ENCODE results near the gene GID8. TPM values are rescaled to one million over a fixed set of nuclear protein-coding genes. Genes with fewer than 3 reads are reported as not detected.

The GID8 gene
- total and polyA plus RNA-seq, 2 experiments from 2014 or later = 41.8 to 106 TPM

DNA sequence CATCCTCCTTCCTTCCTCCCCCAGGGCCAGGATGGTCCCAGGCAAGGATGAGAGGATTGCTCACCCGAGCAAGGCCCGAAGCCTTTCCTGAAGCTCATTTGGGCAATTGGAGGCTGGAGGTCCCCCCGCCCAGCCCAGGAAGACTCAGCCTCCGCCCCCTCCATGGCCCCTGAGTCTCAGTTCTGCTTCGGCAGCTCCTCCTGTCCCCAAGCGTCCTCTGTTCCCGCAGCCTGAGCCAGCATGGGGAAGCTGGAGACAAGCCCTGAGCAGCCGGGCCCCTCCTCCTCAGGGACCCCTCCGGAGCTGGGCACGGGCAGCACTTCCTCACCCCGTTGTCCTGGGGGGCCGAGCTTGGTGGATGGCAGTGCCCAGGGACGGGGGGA, 40.6 kb downstream of the GID8 start:
- Histone ChIP-seq H2AFZ (no peak overlapping the region), H3F3A (replicated peaks; ENCODE audit: low read depth) (0 out of 2 replicates have a peak, but pooled peaks cover 11% of the 10 kb centered on the region), H3K27me3 (ENCODE audit: insufficient read depth) (peaks cover 16% of the 10 kb centered on the region), H4K20me1 (replicated peaks; ENCODE audit: insufficient read depth) (no peaks in the 10 kb centered on the region), H3K27ac (ENCODE audit: low read depth) (no peak overlapping the region), H3K4me2 (no peak overlapping the region), H3K79me2 (replicated peaks; ENCODE audit: insufficient read depth) (no peaks in the 10 kb centered on the region), H3K4me1 (ENCODE audit: insufficient read depth) (peaks cover 56% of the 10 kb centered on the region), H3K36me3 (ENCODE audit: insufficient read depth) (no peaks in the 10 kb centered on the region), H3K9me2 (ENCODE audit: insufficient read depth) (no peaks in the 10 kb centered on the region), H3K4me3 (no peak overlapping the region)
- H3K4me3 Mint-ChIP-seq = no peak overlapping the region
- ATAC-seq (no peak), DNase-seq (ENCODE audit: low spot score) (no peak)
- H3K27me3 Mint-ChIP-seq (ENCODE audit: insufficient read depth, low read depth, poor library complexity) = peaks cover 32% of the 10 kb centered on the region
- TF ChIP-seq ZNF114 (CRISPR knock-in tag; IDR thresholded peaks at IDR 0.05) (no peak), JUNB (IDR thresholded peaks at IDR 0.05; ENCODE audit: unreplicated experiment) (no peak), EZH2 (IDR thresholded peaks at IDR 0.05; ENCODE audit: low read depth, unreplicated experiment) (no peak), NANOG (IDR thresholded peaks at IDR 0.05; ENCODE audit: borderline replicate concordance) (no peak), CREB1 (CRISPR knock-in tag; IDR thresholded peaks at IDR 0.05; ENCODE audit: low read depth) (no peak), STAT1 (IDR thresholded peaks at IDR 0.05; ENCODE audit: unreplicated experiment) (no peak), ZNF331 (CRISPR knock-in tag; IDR thresholded peaks at IDR 0.05; ENCODE audit: low read depth) (no peak), POLR2AphosphoS5 (IDR thresholded peaks at IDR 0.05; ENCODE audit: low read depth) (no peak)
- peaks cover 46% of the 10 kb centered on the region for H3K4me1 Mint-ChIP-seq
- H3K27ac Mint-ChIP-seq = no peak overlapping the region
- H3K36me3 Mint-ChIP-seq (ENCODE audit: low read depth) = no peaks in the 10 kb centered on the region
- peaks cover 2% of the 10 kb centered on the region; the same call in 1 of the 3 replicates for H3K9me3 Mint-ChIP-seq

DNA sequence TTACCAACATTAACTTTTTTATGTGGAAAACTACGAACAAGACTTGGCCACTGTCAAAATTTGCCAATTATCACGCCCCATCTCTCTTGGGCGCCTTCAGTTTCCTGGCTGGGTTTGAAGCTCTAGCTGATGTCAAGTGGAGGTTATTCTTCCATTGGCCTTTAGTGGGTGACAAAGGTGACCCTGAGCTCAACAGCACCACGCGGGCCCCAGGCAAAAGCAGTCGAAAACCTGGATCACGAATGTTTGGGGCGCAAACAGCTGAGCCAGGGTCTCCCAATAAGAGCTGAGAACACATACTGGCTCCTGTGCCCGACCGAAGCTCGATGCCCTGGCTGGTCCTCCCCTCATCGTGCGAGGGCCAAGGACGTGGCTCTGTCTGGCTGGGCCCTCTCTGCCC, 41.4 kb downstream of the GID8 start:
- Histone ChIP-seq H3K4me3 (no peak overlapping the region), H2AFZ (no peak overlapping the region), H3K27ac (ENCODE audit: low read depth) (no peak overlapping the region), H3K27me3 (ENCODE audit: insufficient read depth) (peaks cover 8% of the 10 kb centered on the region), H3F3A (replicated peaks; ENCODE audit: low read depth) (0 out of 2 replicates have a peak, but pooled peaks cover 7% of the 10 kb centered on the region), H3K4me2 (no peak overlapping the region), H3K4me1 (ENCODE audit: insufficient read depth) (peaks cover 48% of the 10 kb centered on the region), H3K79me2 (replicated peaks; ENCODE audit: insufficient read depth) (no peaks in the 10 kb centered on the region), H4K20me1 (replicated peaks; ENCODE audit: insufficient read depth) (no peaks in the 10 kb centered on the region), H3K9me2 (ENCODE audit: insufficient read depth) (no peaks in the 10 kb centered on the region), H3K36me3 (ENCODE audit: insufficient read depth) (no peaks in the 10 kb centered on the region)
- H3K4me1 Mint-ChIP-seq = peaks cover 50% of the 10 kb centered on the region
- ATAC-seq = peak; percentile 6; the same call in 2 of the 3 replicates
- H3K27me3 Mint-ChIP-seq (ENCODE audit: insufficient read depth, low read depth, poor library complexity) = peaks cover 26% of the 10 kb centered on the region
- H3K4me3 Mint-ChIP-seq = no peak overlapping the region
- no peak overlapping the region for H3K27ac Mint-ChIP-seq
- no peak for DNase-seq (ENCODE audit: low spot score)
- H3K9me3 Mint-ChIP-seq = no peaks in the 10 kb centered on the region
- no peaks in the 10 kb centered on the region for H3K36me3 Mint-ChIP-seq (ENCODE audit: low read depth)
- TF ChIP-seq, protein P1, sequence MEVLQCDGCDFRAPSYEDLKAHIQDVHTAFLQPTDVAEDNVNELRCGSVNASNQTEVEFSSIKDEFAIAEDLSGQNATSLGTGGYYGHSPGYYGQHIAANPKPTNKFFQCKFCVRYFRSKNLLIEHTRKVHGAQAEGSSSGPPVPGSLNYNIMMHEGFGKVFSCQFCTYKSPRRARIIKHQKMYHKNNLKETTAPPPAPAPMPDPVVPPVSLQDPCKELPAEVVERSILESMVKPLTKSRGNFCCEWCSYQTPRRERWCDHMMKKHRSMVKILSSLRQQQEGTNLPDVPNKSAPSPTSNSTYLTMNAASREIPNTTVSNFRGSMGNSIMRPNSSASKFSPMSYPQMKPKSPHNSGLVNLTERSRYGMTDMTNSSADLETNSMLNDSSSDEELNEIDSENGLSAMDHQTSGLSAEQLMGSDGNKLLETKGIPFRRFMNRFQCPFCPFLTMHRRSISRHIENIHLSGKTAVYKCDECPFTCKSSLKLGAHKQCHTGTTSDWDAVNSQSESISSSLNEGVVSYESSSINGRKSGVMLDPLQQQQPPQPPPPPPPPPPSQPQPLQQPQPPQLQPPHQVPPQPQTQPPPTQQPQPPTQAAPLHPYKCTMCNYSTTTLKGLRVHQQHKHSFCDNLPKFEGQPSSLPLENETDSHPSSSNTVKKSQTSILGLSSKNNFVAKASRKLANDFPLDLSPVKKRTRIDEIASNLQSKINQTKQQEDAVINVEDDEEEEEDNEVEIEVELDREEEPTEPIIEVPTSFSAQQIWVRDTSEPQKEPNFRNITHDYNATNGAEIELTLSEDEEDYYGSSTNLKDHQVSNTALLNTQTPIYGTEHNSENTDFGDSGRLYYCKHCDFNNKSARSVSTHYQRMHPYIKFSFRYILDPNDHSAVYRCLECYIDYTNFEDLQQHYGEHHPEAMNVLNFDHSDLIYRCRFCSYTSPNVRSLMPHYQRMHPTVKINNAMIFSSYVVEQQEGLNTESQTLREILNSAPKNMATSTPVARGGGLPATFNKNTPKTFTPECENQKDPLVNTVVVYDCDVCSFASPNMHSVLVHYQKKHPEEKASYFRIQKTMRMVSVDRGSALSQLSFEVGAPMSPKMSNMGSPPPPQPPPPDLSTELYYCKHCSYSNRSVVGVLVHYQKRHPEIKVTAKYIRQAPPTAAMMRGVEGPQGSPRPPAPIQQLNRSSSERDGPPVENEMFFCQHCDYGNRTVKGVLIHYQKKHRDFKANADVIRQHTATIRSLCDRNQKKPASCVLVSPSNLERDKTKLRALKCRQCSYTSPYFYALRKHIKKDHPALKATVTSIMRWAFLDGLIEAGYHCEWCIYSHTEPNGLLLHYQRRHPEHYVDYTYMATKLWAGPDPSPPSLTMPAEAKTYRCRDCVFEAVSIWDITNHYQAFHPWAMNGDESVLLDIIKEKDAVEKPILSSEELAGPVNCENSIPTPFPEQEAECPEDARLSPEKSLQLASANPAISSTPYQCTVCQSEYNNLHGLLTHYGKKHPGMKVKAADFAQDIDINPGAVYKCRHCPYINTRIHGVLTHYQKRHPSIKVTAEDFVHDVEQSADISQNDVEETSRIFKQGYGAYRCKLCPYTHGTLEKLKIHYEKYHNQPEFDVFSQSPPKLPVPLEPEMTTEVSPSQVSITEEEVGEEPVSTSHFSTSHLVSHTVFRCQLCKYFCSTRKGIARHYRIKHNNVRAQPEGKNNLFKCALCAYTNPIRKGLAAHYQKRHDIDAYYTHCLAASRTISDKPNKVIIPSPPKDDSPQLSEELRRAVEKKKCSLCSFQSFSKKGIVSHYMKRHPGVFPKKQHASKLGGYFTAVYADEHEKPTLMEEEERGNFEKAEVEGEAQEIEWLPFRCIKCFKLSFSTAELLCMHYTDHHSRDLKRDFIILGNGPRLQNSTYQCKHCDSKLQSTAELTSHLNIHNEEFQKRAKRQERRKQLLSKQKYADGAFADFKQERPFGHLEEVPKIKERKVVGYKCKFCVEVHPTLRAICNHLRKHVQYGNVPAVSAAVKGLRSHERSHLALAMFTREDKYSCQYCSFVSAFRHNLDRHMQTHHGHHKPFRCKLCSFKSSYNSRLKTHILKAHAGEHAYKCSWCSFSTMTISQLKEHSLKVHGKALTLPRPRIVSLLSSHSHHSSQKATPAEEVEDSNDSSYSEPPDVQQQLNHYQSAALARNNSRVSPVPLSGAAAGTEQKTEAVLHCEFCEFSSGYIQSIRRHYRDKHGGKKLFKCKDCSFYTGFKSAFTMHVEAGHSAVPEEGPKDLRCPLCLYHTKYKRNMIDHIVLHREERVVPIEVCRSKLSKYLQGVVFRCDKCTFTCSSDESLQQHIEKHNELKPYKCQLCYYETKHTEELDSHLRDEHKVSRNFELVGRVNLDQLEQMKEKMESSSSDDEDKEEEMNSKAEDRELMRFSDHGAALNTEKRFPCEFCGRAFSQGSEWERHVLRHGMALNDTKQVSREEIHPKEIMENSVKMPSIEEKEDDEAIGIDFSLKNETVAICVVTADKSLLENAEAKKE (CRISPR knock-in tag; IDR thresholded peaks at IDR 0.05) = no peak
- TF ChIP-seq CREB1 (CRISPR knock-in tag; IDR thresholded peaks at IDR 0.05; ENCODE audit: low read depth) (no peak), ZNF114 (CRISPR knock-in tag; IDR thresholded peaks at IDR 0.05) (no peak), ZNF331 (CRISPR knock-in tag; IDR thresholded peaks at IDR 0.05; ENCODE audit: low read depth) (no peak), NANOG (IDR thresholded peaks at IDR 0.05; ENCODE audit: borderline replicate concordance) (no peak)
- TF ChIP-seq, protein P2, sequence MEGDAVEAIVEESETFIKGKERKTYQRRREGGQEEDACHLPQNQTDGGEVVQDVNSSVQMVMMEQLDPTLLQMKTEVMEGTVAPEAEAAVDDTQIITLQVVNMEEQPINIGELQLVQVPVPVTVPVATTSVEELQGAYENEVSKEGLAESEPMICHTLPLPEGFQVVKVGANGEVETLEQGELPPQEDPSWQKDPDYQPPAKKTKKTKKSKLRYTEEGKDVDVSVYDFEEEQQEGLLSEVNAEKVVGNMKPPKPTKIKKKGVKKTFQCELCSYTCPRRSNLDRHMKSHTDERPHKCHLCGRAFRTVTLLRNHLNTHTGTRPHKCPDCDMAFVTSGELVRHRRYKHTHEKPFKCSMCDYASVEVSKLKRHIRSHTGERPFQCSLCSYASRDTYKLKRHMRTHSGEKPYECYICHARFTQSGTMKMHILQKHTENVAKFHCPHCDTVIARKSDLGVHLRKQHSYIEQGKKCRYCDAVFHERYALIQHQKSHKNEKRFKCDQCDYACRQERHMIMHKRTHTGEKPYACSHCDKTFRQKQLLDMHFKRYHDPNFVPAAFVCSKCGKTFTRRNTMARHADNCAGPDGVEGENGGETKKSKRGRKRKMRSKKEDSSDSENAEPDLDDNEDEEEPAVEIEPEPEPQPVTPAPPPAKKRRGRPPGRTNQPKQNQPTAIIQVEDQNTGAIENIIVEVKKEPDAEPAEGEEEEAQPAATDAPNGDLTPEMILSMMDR (conservative IDR thresholded peaks at IDR 0.05; ENCODE audit: low read depth in 2 of 2) = peak; percentile 10 to 11; a peak in 1 of 4 replicates

Measured in GM23338 (cell line).